ENCODE data around the gene MICU1. TPM values are rescaled to one million over a fixed set of nuclear protein-coding genes. Genes with fewer than 3 reads are reported as not detected.

The MICU1 gene
- total RNA-seq, 1 experiment from 2014 or later, result 46.9 TPM

- Histone ChIP-seq H3K36me3 (ENCODE audit: control insufficient read depth, insufficient read depth, low read length) (no peaks in the 10 kb centered on the region), H3K4me1 (ENCODE audit: control insufficient read depth, insufficient read depth, low read length) (0 out of 2 replicates have a peak, but pooled peaks cover 4% of the 10 kb centered on the region), H3K27me3 (ENCODE audit: control insufficient read depth, insufficient read depth, low read length) (no peaks in the 10 kb centered on the region), H3K27ac (ENCODE audit: low read length) (no peak overlapping the region), H3K9me3 (ENCODE audit: control insufficient read depth, insufficient read depth, low read depth, low read length) (no peaks in the 10 kb centered on the region), H3K4me3 (ENCODE audit: low read depth in 2 of 2, low read length in 2 of 2) (no peak overlapping the region)
- ChIA-PET CTCF (no interaction called here), POLR2A (no interaction called here)
- in situ Hi-C loops (cut with HindIII; ENCODE audit: low pct_unique_long_range_greater_than_20kb, low sequenced_read_pairs), result no loop called here
- intact Hi-C loops (cut with micrococcal nuclease; ENCODE audit: unreplicated experiment), result no loop called here
- BruUV-seq (replicated peaks), result no TSS peak
- TF ChIP-seq SIN3A (IDR thresholded peaks at IDR 0.05; ENCODE audit: borderline replicate concordance, insufficient read depth, low read depth, low read length) (no peak), CTCF (IDR thresholded peaks at IDR 0.05) (no peak), POLR2AphosphoS5 (IDR thresholded peaks at IDR 0.05; ENCODE audit: low read depth, low read length) (no peak), REST (IDR thresholded peaks at IDR 0.05; ENCODE audit: insufficient read depth in 1 of 2, low read depth in 2 of 2, low read length in 1 of 2) (no peak), TCF7L2 (IDR thresholded peaks at IDR 0.05; ENCODE audit: low read depth, low read length) (no peak)
- ATAC-seq, result no peak
- no peak for DNase-seq (ENCODE audit: low read depth, low spot score)
These were observed 101.9 kb downstream of the MICU1 start for GRCh38 chr10:72523932-72524396.

GRCh38 chr10:72523062-72523461 is 102.8 kb downstream of the MICU1 start:
- Histone ChIP-seq H3K4me3 (ENCODE audit: low read depth in 2 of 2, low read length in 2 of 2) (no peak overlapping the region), H3K9me3 (ENCODE audit: control insufficient read depth, insufficient read depth, low read depth, low read length) (no peaks in the 10 kb centered on the region), H3K36me3 (ENCODE audit: control insufficient read depth, insufficient read depth, low read length) (no peaks in the 10 kb centered on the region), H3K27ac (ENCODE audit: low read length) (no peak overlapping the region), H3K4me1 (ENCODE audit: control insufficient read depth, insufficient read depth, low read length) (0 out of 2 replicates have a peak, but pooled peaks cover 4% of the 10 kb centered on the region), H3K27me3 (ENCODE audit: control insufficient read depth, insufficient read depth, low read length) (no peaks in the 10 kb centered on the region)
- ChIA-PET POLR2A (no interaction called here), CTCF (interaction anchor here (0.6 kb wide), 1 partner anchor 354 kb away, joined by 8 read pairs; no protein-coding TSS in a partner anchor)
- no TSS peak for BruUV-seq (replicated peaks)
- intact Hi-C loops (cut with micrococcal nuclease; ENCODE audit: unreplicated experiment) (no loop called here), in situ Hi-C loops (cut with HindIII; ENCODE audit: low pct_unique_long_range_greater_than_20kb, low sequenced_read_pairs) (no loop called here)
- no peak for DNase-seq (ENCODE audit: low read depth, low spot score)
- TF ChIP-seq SIN3A (IDR thresholded peaks at IDR 0.05; ENCODE audit: borderline replicate concordance, insufficient read depth, low read depth, low read length) (no peak), REST (IDR thresholded peaks at IDR 0.05; ENCODE audit: insufficient read depth in 1 of 2, low read depth in 2 of 2, low read length in 1 of 2) (no peak)
- ATAC-seq, result no peak
